Measurements from ENCODE around the gene RPL26.
"Not testable (repeated sequence)": the region's sequence is repeated elsewhere in the genome, so short reads cannot be mapped to it uniquely, and the experiment has no call there.

RPL26 gene

GRCh38 chr17:8360751-8361150 is 22.2 kb downstream of the RPL26 start:
- in situ Hi-C loops (cut with MboI; ENCODE audit: low pct_unique_long_range_greater_than_20kb, low sequenced_read_pairs, unreplicated experiment), result no loop called here
- TF ChIP-seq, protein P1, sequence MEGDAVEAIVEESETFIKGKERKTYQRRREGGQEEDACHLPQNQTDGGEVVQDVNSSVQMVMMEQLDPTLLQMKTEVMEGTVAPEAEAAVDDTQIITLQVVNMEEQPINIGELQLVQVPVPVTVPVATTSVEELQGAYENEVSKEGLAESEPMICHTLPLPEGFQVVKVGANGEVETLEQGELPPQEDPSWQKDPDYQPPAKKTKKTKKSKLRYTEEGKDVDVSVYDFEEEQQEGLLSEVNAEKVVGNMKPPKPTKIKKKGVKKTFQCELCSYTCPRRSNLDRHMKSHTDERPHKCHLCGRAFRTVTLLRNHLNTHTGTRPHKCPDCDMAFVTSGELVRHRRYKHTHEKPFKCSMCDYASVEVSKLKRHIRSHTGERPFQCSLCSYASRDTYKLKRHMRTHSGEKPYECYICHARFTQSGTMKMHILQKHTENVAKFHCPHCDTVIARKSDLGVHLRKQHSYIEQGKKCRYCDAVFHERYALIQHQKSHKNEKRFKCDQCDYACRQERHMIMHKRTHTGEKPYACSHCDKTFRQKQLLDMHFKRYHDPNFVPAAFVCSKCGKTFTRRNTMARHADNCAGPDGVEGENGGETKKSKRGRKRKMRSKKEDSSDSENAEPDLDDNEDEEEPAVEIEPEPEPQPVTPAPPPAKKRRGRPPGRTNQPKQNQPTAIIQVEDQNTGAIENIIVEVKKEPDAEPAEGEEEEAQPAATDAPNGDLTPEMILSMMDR (IDR thresholded peaks at IDR 0.05; ENCODE audit: extremely low read depth, insufficient read depth, missing control alignments), result no peak
- DNase-seq (ENCODE audit: low spot score), result no peak

DNA sequence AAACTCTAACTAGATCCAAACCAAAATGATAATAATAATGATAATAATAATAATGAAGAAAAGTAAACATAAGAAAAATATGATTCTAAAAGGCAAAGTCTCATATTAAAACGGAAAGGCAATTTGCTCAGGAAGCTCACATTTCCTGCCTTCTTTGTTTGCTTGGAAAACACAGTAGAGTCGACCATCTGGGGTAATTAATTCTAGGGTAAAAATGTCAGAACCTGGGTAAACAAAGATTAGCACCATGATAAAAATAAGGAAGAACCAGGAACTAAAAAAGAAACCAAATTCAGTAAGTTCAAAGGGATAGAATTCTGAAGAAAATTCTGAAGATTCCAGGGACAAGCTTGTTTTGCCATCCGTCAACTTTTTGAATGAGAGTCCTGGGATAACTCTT is 22.7 kb downstream of the RPL26 start:
- in situ Hi-C loops (cut with MboI; ENCODE audit: low pct_unique_long_range_greater_than_20kb, low sequenced_read_pairs, unreplicated experiment), result no loop called here
- TF ChIP-seq, protein P1 (IDR thresholded peaks at IDR 0.05; ENCODE audit: extremely low read depth, insufficient read depth, missing control alignments), result no peak
- no peak for DNase-seq (ENCODE audit: low spot score)

DNA sequence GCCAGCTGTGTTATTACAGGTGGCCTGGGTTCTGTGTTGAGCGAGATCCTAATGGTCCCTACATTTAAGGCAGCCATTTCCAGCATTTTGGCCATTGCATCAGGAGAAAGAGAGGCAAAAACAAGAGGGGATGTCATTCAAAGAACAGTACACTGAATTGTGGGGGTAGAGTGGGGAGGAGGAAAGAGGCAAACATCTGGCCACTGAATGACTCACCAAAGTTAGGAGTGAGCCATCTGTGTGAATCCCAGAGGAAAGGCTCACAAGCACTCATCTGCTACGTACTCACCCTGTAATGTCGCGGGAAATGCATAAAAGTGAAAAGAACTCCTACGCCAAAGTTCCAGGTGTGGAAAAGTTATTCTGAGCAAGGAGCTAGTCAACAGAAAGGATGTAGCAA is 23.2 kb downstream of the RPL26 start:
- in situ Hi-C loops (cut with MboI; ENCODE audit: low pct_unique_long_range_greater_than_20kb, low sequenced_read_pairs, unreplicated experiment), result no loop called here
- TF ChIP-seq, protein P1 (IDR thresholded peaks at IDR 0.05; ENCODE audit: extremely low read depth, insufficient read depth, missing control alignments), result no peak
- DNase-seq (ENCODE audit: low spot score), result no peak

- no peak for DNase-seq (ENCODE audit: low spot score)
- TF ChIP-seq, protein P1 (IDR thresholded peaks at IDR 0.05; ENCODE audit: extremely low read depth, insufficient read depth, missing control alignments), result no peak
- in situ Hi-C loops (cut with MboI; ENCODE audit: low pct_unique_long_range_greater_than_20kb, low sequenced_read_pairs, unreplicated experiment), result no loop called here
Measured at GRCh38 chr17:8357910-8358309, 25.1 kb downstream of the RPL26 start.

GRCh38 chr17:8354236-8354635 is 28.8 kb downstream of the RPL26 start:
- DNase-seq (ENCODE audit: low spot score), result no peak
- TF ChIP-seq, protein P1 (IDR thresholded peaks at IDR 0.05; ENCODE audit: extremely low read depth, insufficient read depth, missing control alignments), result no peak
- in situ Hi-C loops (cut with MboI; ENCODE audit: low pct_unique_long_range_greater_than_20kb, low sequenced_read_pairs, unreplicated experiment), result no loop called here

DNA sequence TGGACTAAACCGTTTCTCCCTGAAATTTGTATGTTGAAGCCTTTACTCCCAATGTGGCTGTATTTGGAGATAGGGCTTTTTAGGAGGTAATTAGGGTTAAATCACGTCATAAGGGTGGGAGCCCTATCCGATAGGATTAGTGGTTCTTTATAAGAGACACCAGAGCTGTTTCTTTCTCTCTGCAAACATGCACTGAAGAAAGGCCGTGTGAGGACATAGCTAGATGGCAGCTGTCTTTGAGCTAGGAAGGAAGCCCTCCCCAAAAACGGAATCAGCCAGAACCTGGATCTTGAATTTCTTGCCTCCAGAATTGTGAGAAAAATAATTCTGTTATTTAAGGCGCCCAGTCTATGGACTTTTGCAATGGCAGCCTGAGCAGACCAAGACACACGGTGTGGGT is 29.3 kb downstream of the RPL26 start:
- TF ChIP-seq, protein P1 (IDR thresholded peaks at IDR 0.05; ENCODE audit: extremely low read depth, insufficient read depth, missing control alignments), result no peak
- in situ Hi-C loops (cut with MboI; ENCODE audit: low pct_unique_long_range_greater_than_20kb, low sequenced_read_pairs, unreplicated experiment), result no loop called here
- DNase-seq (ENCODE audit: low spot score), result no peak

DNA sequence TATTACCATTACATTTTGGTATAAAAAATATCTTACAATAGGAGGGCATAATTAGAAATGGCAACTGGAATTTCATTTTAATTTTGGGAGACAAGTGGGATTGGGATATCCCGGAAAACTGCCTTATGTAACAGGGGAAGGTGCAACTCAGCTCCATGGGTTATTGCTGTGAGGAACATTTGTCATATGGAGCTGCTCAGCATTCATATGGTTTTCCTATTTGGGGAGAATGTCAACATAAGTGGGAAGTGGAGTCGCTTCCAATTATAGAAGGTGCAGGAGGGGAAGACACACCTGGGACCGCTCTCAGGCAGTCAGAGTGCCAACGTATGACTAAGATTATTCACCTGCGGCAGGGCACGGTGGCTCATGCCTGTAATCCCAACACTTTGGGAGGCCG is 32.7 kb downstream of the RPL26 start:
- TF ChIP-seq, protein P1 (IDR thresholded peaks at IDR 0.05; ENCODE audit: extremely low read depth, insufficient read depth, missing control alignments), result no peak
- DNase-seq (ENCODE audit: low spot score), result no peak
- in situ Hi-C loops (cut with MboI; ENCODE audit: low pct_unique_long_range_greater_than_20kb, low sequenced_read_pairs, unreplicated experiment), result no loop called here

DNA sequence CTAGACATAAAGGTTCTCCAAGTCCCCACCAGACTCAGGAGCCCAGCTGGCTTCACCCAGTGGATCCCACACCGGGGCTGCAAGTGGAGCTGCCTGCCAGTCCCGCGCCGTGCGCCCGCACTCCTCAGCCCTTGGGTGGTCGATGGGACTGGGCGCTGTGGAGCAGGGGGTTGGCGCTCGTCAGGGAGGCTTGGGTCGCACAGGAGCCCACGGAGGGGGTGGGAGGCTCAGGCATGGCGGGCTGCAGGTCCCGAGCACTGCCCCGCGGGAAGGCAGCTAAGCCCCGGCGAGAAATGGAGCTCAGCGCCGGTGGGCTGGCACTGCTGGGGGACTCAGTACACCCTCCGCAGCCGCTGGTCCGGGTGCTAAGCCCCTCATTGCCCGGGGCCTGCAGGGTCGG is 36.0 kb downstream of the RPL26 start:
- in situ Hi-C loops (cut with MboI; ENCODE audit: low pct_unique_long_range_greater_than_20kb, low sequenced_read_pairs, unreplicated experiment); DNase-seq (ENCODE audit: low spot score): not testable (repeated sequence)
